Hematopoietic multipotent progenitor cell treated with erythropoietin and hydrocortisone succinate and interleukin-3 and kit ligand, for 4 days (in vitro differentiated cells): ENCODE results near the gene FTSJ1.
"Not testable (repeated sequence)": the region's sequence is repeated elsewhere in the genome, so short reads cannot be mapped to it uniquely, and the experiment has no call there.

ENCODE experiments used
- DNase-seq: peaks from one replicate; pipeline ENCODE4 v3.0.0-alpha.2; 2015

The FTSJ1 gene

DNA sequence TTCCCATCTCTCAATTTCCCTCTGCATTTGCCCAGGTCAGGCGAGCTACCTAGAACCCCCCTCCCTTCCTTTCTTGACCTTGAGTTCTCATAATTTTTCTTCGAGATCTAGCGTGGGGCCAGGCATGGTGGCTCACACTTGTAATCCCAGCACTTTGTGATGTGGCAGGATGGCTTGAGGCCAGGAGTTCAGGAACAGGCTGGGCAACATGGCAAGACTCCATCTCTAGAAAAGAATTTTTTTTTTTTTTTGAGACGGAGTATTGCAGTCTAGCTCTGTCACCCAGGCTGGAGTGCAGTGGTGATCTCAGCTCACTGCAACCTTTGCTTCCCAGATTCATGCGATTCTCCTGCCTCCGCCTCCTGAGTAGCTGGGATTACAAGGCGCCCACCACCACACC lies 28.3 kb downstream of the FTSJ1 start:
- DNase-seq: no peak

DNA sequence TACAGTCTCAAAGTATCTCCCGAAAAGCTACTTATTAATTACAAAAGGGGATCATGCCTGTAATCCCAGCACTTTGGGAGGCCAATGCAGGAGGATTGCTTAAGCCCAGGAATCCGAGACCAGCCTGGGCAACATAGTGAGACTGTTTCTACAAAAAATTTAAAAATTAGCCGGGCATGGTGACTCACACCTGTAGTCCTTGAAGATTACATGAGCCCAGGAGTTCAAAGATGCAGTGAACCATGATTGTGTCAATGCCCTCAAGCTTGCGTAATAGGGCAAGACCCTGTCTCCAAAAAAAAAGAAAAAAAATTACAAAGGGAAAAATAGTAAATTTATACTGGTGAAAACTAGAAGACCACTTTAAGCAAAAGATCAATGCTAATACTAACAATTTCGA lies 29.5 kb downstream of the FTSJ1 start:
- no peak for DNase-seq

DNA sequence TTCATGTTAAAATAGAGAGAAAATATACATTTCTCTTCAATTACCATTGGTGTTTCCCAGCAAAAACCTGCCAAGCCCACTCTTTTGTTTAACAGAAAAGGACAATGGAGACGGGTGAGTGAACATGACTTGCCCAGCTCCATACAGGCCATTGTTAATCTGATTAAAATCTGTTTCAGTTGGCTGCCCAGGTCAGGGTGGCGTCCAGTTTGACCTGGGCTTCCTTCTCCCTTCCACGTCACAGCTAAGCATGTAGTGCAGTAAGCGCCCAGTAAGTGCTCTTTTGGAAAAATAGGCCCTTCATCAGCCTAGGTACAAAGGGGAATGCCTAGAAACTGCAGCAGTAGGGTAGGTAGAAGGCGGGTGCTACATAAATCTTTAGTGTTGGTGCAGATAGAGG lies 31.2 kb downstream of the FTSJ1 start:
- no peak for DNase-seq

DNA sequence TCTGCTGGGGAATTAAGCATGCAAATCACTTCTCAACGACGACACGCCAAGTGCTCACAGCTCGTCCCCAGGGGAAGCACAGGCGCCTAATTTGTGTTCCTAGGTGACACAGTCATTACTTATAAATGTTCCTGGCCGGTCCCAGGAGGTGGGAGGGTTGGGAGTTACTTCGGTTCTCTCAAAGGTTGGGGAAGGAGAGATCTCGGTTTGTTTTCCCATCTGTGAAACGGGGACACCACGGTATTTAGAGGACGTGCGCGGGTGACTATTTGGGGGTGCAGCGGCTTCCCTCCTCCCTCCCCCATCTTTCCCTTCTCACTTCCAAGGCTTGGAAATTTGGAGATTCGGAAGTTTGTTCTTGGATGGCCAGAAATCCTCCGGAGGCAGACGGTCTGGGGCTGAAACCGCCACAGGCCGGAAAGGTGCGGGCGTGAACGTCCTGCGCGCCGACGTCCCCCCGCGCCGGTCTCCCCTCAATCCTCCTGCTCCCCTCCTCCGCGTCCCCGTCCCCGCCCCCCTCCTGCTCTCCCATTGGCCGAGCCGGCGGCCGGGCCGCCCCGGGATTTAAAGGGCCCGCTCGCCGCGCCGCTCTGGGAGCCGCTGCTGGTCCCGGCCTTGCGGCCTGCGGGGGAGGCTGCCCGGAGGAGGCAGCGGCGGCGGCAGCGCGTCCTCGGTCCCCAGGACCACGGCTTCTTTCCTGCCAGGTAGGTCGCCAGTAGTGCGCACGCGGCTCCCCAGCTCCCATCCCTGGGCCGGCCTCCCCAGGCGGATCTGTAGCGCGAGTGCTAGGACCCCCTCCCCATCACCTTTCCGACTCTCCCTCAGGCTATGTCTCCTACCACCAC lies 32.6 kb downstream of the FTSJ1 start, which contains the start of gene PORCN:
Gene PORCN, plus strand, starts transcription at position 593 of the 845 bp plus-strand sequence. CDS start 829 bp downstream, outside the sequence.
- peak; percentile 91 for DNase-seq

DNA sequence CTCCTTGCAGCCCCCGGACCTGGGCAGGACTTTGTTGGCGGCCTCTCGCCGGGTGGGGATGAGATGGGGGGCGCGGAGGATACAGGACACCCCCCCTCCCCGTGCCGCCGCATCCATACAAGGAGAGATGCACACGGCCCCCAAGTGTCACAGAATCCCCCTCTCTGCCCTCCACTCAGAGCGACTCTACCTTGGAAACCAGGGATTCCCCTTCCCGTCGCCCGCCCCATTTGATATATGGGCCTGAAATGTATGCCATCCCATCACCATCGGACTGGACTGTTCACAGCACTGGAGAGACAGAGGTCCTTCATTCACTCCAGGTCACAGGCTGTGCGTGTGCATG lies 33.2 kb downstream of the FTSJ1 start:
- DNase-seq: no peak

DNA sequence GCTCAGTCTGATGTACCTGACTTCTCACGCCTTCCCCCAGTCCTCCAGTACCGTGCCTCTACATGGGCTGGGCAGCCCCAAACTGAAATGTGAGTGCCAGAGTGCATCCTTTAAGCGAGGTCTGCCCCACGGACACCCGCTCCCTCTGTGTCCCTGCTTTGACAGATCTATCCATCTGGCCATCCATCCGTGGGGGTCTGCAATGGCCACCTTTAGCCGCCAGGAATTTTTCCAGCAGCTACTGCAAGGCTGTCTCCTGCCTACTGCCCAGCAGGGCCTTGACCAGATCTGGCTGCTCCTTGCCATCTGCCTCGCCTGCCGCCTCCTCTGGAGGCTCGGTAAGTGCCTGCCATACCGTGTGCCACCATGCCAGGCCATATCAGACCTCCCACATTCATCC lies 33.6 kb downstream of the FTSJ1 start:
- no peak for DNase-seq

DNA sequence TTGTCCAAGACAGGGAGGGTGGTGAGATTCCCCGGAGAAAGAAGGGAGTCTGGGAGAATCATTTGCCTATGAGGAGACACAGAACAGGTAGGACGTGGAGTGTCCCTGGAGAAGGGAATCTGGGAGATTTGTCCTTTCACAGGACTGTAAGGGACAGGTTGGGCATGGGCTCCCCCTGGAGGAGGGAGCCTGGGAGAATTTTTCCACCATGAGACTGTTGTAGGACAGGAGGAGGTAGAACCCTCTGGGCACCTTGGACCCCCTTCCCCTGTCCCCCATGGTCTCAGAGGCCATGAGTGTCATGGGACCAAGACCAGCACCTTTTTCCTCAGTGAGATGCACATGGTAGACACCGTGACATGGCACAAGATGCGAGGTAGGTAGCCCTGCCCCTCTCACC lies 35.6 kb downstream of the FTSJ1 start:
- DNase-seq: peak; percentile 25

DNA sequence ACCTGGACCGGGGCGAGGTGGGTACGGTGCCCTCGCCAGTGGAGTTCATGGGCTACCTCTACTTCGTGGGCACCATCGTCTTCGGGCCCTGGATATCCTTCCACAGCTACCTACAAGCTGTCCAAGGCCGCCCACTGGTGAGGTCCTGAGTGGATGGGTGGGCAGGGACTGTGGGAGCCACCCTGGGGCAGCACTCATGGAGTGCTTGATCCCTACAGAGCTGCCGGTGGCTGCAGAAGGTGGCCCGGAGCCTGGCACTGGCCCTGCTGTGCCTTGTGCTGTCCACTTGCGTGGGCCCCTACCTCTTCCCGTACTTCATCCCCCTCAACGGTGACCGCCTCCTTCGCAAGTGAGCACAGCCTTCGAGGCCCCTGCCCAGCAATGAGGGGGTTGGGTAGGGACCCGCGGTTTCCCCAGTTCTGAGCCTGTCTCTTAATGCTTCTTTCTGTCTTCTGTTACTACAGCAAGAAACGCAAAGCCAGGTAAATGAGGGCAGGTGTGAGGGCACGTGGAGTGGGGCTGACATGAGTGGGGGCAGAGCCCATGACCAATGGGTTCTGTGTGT lies 36.5 kb downstream of the FTSJ1 start:
- DNase-seq: no peak

DNA sequence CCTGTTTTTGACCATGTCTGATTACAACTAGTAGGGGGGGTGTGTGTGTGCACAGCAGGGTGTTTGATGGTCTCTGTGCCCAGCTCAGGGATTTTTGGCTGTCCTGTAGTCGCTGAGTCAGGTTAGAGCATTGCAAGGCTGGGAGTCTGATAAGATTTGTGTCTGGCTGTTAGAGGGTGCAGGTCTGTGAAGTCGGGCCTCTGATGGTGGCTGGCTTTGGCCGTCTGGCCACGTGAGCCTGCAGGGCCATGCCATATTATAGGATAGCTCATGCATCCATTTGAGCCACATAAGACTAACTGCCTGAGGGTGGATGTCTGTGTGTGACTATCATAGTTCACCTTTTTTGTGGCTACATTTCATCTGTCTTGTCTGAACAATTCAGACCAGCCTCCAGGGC lies 37.7 kb downstream of the FTSJ1 start:
- no peak for DNase-seq

DNA sequence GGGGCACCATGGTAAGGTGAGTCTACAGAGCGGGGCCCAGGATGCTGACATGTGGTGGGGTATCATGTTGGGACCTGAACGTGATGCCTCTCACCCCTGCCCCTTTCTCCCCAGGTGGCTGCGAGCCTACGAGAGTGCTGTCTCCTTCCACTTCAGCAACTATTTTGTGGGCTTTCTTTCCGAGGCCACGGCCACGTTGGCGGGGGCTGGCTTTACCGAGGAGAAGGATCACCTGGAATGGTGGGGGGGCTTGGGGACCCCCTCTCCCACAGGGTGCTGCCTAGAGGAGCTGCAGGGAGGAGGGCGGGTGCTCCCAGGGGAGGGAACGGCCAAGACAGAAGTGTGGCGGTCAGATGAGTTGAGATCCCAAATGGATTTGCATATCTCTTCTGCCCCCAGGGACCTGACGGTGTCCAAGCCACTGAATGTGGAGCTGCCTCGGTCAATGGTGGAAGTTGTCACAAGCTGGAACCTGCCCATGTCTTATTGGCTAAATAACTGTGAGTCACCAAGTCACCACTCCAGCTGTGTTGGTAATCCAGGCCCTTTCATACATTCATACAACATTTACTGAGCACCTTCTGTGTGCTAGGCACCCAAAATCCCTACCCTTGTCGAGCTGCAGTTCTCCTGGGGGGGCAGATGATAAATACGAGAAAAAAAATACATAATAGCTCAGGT lies 38.3 kb downstream of the FTSJ1 start:
- DNase-seq: no peak

DNA sequence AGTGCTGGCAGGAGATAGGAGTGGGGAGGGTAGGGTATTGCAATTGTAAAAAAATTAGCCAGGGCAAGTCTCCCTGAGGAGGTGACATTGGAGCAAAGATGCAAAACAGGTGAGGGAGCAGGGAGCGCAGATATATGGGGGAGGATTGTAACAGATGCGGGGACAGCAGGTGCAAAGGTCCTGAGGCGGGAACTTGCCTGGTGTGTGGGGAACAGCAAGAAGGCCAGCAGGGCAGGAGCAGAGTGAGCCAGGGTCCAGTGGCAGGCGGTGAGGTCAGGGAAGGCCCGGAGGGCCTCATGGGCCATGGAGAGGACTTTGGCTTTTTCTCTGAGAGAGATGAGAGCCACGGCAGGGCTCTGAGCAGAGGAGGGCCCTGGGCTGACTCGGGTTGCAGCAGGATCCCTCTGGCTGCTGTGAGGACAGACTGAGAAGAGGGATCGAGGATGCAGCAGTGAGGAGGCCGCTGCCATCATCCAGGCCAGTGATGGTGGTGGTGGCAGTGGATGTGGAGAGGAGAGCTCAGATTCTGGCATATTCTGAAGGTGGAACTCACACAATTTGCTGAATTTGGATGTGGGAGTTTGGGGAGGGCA lies 39.0 kb downstream of the FTSJ1 start:
- no peak for DNase-seq

DNA sequence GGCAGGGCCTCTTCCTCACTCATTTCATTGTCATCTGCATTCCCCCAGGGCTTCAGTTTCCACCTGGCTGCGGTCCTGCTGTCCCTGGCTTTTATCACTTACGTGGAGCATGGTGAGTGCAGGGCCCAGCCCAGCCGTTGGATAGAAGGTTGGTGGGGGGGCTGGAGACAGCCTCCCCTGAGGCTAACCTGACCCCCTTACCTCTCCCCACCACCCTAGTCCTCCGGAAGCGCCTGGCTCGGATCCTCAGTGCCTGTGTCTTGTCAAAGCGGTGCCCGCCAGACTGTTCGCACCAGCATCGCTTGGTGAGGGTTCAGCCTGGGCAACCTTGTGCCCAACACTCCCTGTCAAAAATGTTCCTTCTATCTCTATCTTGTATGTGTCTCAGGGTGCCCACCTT lies 39.8 kb downstream of the FTSJ1 start:
- DNase-seq: no peak

DNA sequence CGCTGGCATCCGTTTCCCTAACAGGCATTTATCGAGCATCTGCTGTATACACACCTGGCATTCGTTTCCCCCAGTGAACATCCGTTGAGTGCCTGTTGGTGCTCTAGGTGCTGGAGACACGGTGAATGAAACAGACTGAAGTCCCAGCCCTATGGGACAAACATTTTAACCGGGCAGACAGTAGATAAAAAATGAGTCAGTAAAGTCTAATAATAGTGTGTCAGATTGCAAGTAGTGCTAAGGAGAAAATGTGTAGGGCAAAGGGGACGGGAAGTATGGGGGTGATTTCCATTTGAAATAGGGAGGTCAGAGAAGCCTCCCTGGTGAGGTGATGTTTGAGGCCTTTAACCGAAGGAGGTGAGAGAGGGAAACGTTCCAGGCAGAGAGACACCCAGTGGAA lies 40.3 kb downstream of the FTSJ1 start:
- DNase-seq: no peak

DNA sequence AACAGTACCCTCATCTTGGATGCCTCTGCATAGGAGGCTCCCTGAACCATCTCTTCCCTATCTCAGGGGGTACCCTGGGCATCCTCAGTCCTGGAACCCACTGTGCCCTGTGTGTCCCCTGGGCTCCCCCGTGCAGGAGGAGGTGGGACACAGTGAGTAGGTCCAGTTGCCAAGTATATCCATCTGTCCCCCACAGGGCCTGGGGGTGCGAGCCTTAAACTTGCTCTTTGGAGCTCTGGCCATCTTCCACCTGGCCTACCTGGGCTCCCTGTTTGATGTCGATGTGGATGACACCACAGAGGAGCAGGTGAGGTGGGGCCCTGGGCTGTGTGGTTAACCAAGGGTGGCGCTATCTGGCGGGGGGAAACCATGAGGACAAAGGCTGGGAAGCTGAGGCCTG lies 41.0 kb downstream of the FTSJ1 start:
- no peak for DNase-seq

DNA sequence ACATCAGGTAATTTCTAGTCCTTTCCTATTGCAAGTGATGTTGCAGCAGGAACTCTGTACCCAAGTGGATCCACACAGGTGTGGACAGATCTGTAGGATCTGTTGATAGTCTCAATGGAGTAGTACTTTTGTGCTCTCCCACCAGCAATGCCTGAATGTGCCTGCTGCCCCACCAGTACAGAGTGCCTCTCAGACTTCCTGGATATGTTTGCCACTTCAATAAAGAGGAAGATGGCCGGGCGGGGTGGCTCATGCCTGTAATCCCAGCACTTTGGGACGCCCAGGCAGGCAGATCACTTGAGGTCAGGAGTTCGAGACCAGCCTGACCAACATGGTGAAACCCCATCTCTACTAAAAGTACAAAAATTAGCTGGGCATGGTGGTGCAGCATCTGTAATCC lies 43.5 kb downstream of the FTSJ1 start:
- not testable (repeated sequence) for DNase-seq

DNA sequence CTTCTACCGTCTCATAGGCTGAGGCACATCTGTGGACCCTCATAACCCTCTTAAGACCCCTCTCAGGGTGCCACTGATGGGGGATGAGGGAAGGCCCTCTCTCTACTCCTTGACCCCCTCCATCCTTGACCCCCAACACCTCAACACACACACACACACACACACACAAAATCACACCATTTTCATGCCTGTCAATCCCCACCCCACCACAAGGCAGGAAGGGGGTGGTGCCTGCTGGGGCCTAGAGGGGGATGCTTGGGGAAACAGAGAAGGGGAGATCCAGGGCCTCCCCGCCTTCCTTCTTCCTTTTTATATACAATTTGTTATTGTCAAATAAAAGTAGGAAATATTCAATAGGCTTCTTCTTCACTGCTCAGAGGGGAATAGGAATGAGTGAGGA lies 44.5 kb downstream of the FTSJ1 start:
- DNase-seq: no peak

DNA sequence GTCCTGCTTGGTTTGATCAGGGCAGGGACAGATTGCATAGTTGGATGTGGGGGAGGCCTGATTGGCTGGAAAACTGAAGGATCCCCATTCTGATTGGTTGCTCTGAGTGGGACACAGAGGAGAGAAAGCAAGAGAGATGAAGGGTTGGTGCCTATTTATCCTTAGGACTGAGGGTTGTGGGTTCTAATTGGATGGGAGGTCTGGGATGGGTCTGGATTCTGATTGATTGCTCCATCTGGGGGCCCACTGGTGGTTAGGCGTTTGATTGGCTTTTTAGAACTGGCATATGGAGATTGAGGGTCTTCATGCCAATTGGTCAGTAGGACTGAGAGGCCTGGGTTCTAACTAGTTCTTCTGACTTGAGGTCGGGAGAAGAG lies 45.0 kb downstream of the FTSJ1 start:
- no peak for DNase-seq

DNA sequence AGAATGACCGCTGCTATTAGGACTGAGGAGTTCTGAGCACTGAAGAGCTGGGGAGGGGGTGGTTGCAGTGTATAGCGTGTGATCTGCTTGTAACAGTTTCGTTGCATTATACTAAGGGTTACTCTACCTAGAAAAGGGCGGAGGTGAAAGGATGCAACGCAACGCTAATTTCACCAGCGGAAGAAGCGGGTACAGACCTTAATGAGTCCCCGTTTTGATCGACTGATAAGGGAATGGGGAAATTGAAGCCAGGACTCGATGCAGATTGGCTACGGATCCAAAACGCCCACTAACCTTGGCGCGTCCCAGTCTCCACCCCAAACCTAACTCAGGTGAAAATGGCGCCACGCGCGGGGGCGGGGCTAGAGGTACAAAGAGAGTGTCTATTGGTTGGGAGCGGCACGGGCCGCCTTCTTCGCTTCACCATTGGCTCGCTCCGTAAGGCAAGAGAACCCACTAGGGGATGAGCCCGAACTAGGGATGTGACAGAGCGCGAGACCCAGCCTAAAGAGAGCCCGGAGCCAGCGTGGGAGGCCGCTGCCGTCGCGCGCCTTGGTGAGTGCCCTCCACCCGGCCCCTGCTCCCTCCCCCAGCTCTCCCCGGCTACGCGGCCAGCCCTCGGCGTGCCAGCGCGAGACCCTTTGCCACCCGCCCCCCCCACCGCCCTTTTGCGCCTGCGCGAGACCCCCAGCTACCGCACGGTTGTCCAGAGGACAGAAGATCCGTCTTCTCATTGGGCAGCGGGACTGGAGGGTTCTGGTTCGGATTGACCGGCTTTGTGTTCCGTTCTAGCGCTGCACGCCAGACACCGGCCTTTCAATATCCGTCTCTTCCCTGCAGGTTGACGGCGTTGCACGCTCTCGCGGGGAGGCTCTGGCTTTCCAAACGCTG lies 45.6 kb downstream of the FTSJ1 start, which contains the start of gene EBP:
Gene EBP, plus strand, starts transcription at position 456 of the 891 bp plus-strand sequence. CDS start 1,964 bp downstream, outside the sequence.
- DNase-seq: peak; percentile 98

DNA sequence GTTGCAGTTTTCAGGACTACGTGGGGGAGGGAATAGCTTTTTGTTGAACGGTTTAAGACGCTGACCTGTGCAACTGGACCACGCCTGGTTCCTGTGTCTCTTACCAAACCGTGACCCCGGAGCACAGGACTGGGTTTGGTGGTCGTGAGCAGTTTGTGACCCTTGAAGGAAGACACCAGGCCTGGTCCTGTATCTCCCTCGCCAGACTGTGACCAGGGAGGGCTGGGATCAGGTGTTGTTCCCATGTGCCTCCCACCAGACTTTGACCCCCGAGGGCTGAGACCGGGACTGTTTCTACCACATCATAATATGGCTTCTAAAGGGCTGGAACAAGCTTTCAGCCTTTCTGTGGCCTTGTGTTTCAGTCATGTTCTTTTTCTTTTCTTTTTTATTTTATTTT lies 46.3 kb downstream of the FTSJ1 start:
- DNase-seq: no peak

DNA sequence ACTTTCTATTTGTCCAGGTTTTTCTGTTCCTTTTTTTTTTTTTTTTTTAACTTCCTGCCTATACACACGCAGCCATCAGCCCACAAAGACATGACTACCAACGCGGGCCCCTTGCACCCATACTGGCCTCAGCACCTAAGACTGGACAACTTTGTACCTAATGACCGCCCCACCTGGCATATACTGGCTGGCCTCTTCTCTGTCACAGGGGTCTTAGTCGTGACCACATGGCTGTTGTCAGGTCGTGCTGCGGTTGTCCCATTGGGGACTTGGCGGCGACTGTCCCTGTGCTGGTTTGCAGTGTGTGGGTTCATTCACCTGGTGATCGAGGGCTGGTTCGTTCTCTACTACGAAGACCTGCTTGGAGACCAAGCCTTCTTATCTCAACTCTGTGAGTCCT lies 47.7 kb downstream of the FTSJ1 start:
- DNase-seq: no peak

DNA sequence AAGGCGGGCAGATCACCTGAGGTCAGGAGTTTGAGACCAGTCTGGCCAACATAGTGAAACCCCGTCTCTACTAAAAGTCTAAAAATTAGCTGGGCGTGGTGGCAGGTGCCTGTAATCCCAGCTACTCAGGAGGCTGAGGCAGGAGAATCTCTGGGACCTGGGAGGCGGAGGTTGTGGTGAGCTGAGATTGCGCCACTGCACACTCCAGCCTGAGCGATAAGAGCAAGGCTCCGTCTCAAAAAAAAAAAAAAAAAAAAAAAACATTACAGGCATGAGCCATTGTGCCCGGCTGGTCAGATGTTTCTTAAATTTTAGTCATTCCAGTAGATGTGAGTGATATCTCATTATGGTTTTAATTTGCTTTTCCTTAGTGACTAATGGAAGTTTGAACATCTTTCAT lies 49.9 kb downstream of the FTSJ1 start:
- DNase-seq: not testable (repeated sequence)

DNA sequence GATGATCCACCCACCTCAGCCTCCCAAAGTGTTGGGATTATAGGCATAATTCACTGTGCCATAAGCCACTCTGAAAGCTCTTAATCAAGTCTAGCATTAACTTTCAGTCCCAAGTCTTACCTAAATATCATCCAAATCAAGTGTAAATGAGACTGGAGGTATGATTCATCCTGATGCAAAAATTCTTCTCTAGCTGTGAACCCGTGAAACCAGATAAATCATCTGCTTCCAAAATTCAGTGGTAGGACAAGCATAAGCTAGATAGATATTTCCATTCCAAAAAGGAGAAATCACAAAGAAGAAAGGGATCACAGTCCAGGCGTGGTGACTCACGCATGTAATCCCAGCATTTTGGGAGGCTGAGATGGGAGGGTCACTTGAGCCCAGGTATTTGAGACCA lies 54.7 kb downstream of the FTSJ1 start:
- DNase-seq: no peak
